Fibroblast of lung (primary cell): Measurements from ENCODE around the gene PRPF31.

ENCODE experiments used
- CTCF ChIP-seq, 2 donors: IDR thresholded peaks in 1 of 2; conservative IDR thresholded peaks in 1 of 2; 1 replicate in 1 of 2; 2 replicates in 1 of 2; pipeline ENCODE4 v1.5.1; 2011 to 2012; ENCODE audit warnings: low read length in 2 of 2, control low read depth in 1 of 2, inconsistent platforms in 1 of 2, low read depth in 1 of 2, mild to moderate bottlenecking in 1 of 2
- EZH2 ChIP-seq: IDR thresholded peaks from 2 replicates; pipeline ENCODE4 v1.5.1; 2012; ENCODE audit warnings: low read length, control low read depth, mild to moderate bottlenecking; ENCODE audit errors: missing control alignments

- TF ChIP-seq CTCF (conservative IDR thresholded peaks at IDR 0.05 in 1 of 2, IDR thresholded peaks at IDR 0.05 in 1 of 2; ENCODE audit: low read depth in 1 of 2, low read length in 2 of 2) (no peak), EZH2 (no peak)
Observed at GRCh38 chr19:54154603-54155345, 39.2 kb downstream of the PRPF31 start.
